Glutamatergic neuron (in vitro differentiated cells): ENCODE results near the gene STXBP1. TPM values are rescaled to one million over a fixed set of nuclear protein-coding genes. Genes with fewer than 3 reads are reported as not detected.

Source experiments
- DNase-seq: peaks from one replicate; pipeline ENCODE4 v3.0.0; 2022
- H3K27ac Mint-ChIP-seq: one replicate; pipeline ENCODE4 v1.8.0; 2020; ENCODE audit warnings: mild to moderate bottlenecking, mixed read lengths, inconsistent platforms; ENCODE audit not compliant: unreplicated experiment
- H3K27me3 Mint-ChIP-seq: one replicate; pipeline ENCODE4 v1.8.0; 2020; ENCODE audit warnings: mild to moderate bottlenecking, moderate library complexity, mixed read lengths, inconsistent platforms; ENCODE audit not compliant: unreplicated experiment
- H3K36me3 Mint-ChIP-seq: one replicate; pipeline ENCODE4 v1.8.0; 2020; ENCODE audit warnings: mild to moderate bottlenecking, mixed read lengths, inconsistent platforms; ENCODE audit not compliant: unreplicated experiment
- H3K4me1 Mint-ChIP-seq: one replicate; pipeline ENCODE4 v1.8.0; 2020; ENCODE audit warnings: mild to moderate bottlenecking, low read depth, mixed read lengths, inconsistent platforms; ENCODE audit not compliant: unreplicated experiment
- H3K4me3 Mint-ChIP-seq: one replicate; pipeline ENCODE4 v1.8.0; 2020; ENCODE audit warnings: mild to moderate bottlenecking, mixed read lengths, inconsistent platforms; ENCODE audit not compliant: unreplicated experiment
- H3K9me3 Mint-ChIP-seq: one replicate; pipeline ENCODE4 v1.8.0; 2020; ENCODE audit warnings: mild to moderate bottlenecking, moderate library complexity, mixed read lengths, inconsistent platforms; ENCODE audit not compliant: unreplicated experiment
- total RNA-seq: library from RNA; stranded (reverse); fragmentation: NEBNext Ultra II Directional; extraction: Animal tissue kit (Norgen Biotek cat#: 25700); gene quantifications from one replicate; pipeline ENCODE4 v1.2.1, GENCODE V29; 2021; ENCODE audit not compliant: unreplicated experiment
- TF ChIP-seq, protein P1 (sequence below): fragments of 200-600 bp; sonication (generic); IDR thresholded peaks from one replicate; pipeline ENCODE4 v1.5.0; 2021; ENCODE audit not compliant: partially characterized antibody, unreplicated experiment

Gene STXBP1
- total RNA-seq, 1 donor from 2014 or later: 402 TPM

DNA sequence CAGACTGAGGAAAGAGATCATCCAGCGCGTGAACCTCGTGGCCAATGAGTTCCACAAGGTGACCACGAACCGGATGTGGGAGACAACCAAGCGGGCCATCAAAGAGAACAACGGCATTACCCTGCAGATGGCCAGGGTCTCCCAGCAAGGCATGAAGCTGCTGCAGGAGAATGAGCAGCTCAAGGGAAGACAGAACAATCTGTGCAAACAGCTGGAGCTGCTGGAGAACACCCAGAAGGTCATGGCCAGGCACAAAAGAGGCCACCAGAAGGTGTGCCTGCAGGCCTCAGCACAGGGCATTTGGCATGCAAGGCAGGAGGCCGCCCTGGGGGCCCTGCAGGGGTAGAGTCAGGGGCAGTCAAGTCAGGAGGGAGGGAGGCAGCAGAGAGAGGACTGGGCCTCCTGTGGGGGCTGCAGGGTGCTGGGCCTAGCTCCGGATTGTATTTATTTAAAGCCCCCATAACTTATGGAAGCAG, 99.2 kb downstream of the STXBP1 start:
- DNase-seq: peak; percentile 48
- H3K9me3 Mint-ChIP-seq: peaks cover 15% of the 10 kb centered on the region
- H3K36me3 Mint-ChIP-seq: peaks cover 5% of the 10 kb centered on the region
- H3K27me3 Mint-ChIP-seq: peaks cover 12% of the 10 kb centered on the region
- TF ChIP-seq, protein P1, sequence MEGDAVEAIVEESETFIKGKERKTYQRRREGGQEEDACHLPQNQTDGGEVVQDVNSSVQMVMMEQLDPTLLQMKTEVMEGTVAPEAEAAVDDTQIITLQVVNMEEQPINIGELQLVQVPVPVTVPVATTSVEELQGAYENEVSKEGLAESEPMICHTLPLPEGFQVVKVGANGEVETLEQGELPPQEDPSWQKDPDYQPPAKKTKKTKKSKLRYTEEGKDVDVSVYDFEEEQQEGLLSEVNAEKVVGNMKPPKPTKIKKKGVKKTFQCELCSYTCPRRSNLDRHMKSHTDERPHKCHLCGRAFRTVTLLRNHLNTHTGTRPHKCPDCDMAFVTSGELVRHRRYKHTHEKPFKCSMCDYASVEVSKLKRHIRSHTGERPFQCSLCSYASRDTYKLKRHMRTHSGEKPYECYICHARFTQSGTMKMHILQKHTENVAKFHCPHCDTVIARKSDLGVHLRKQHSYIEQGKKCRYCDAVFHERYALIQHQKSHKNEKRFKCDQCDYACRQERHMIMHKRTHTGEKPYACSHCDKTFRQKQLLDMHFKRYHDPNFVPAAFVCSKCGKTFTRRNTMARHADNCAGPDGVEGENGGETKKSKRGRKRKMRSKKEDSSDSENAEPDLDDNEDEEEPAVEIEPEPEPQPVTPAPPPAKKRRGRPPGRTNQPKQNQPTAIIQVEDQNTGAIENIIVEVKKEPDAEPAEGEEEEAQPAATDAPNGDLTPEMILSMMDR: no peak
- H3K27ac Mint-ChIP-seq: peak overlapping the region; percentile 89
- peak overlapping the region; percentile 42 for H3K4me3 Mint-ChIP-seq
- peaks cover 15% of the 10 kb centered on the region for H3K4me1 Mint-ChIP-seq

DNA sequence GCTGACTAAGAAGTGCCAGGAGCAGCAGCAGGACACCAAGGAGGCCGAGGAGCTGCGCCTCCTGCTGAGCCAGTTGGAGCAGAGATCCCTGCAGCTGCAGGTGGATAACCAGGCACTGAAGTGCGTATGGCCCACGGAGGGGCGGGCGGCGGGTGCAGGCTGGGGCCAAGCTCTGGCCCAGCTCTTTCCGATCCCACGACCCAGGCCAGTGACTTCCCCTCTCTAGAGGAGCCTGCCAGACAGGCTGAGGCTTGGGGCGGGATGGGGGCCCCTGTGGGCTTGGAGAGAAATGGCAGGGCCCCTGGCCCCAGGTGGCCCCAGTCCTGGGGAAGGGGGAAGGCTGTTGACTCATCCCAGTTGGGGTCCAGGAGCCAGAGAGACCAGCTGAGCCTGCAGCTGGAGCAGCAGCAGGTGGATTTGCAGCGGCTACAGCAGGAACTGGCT, 99.8 kb downstream of the STXBP1 start:
- peak; percentile 27 for DNase-seq
- TF ChIP-seq, protein P1: no peak
- Mint-ChIP-seq H3K27ac (peak overlapping the region; percentile 89), H3K9me3 (peaks cover 15% of the 10 kb centered on the region), H3K4me1 (peaks cover 15% of the 10 kb centered on the region), H3K36me3 (peaks cover 5% of the 10 kb centered on the region), H3K4me3 (no peak overlapping the region), H3K27me3 (peaks cover 12% of the 10 kb centered on the region)

DNA sequence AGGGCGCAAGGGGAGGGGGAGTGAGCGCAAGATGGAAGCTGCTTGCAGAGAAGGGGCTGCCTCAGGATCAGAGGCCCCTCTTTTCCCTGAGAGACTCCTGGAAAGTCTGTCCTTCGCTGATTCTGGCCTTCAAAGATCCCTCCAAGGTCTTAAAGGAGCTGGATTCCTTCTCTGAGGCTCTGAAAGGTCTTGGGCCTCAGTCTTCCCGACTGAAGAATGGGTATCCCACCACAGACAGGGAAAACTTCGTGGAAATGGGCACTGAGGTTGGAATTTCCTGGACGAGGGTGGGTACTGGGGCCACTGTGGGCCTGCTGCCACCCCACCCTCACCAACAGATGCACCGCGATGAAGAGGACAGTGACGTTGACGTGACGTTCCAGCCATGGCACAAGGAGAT, 100.3 kb downstream of the STXBP1 start:
- TF ChIP-seq, protein P1: no peak
- Mint-ChIP-seq H3K27ac (no peak overlapping the region), H3K9me3 (peaks cover 15% of the 10 kb centered on the region), H3K4me3 (no peak overlapping the region), H3K36me3 (peaks cover 5% of the 10 kb centered on the region), H3K27me3 (peaks cover 12% of the 10 kb centered on the region), H3K4me1 (peaks cover 15% of the 10 kb centered on the region)
- DNase-seq: no peak

DNA sequence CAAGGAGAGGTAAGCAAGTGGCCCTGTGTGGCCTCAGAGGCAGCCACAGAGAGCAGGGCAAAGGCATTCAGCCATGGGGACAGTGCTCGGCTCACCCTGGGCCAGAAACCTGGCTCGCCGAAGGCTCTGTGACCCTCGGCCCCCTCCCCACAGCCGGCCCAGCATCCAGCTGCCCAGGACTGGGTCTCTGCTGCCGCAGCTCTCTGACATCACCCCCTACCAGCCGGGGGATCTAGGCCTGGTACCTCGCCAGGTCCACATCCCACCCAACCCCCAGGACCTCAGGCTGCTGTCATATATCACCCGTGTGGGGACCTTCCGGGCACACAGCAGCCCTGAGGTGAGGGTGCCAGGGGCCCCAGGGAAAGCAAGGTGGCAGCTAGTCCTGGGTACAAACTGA, 100.8 kb downstream of the STXBP1 start:
- Mint-ChIP-seq H3K4me1 (peaks cover 15% of the 10 kb centered on the region), H3K27ac (no peak overlapping the region), H3K27me3 (peaks cover 12% of the 10 kb centered on the region), H3K9me3 (peaks cover 15% of the 10 kb centered on the region), H3K36me3 (peaks cover 5% of the 10 kb centered on the region), H3K4me3 (no peak overlapping the region)
- TF ChIP-seq, protein P1: no peak
- no peak for DNase-seq

DNA sequence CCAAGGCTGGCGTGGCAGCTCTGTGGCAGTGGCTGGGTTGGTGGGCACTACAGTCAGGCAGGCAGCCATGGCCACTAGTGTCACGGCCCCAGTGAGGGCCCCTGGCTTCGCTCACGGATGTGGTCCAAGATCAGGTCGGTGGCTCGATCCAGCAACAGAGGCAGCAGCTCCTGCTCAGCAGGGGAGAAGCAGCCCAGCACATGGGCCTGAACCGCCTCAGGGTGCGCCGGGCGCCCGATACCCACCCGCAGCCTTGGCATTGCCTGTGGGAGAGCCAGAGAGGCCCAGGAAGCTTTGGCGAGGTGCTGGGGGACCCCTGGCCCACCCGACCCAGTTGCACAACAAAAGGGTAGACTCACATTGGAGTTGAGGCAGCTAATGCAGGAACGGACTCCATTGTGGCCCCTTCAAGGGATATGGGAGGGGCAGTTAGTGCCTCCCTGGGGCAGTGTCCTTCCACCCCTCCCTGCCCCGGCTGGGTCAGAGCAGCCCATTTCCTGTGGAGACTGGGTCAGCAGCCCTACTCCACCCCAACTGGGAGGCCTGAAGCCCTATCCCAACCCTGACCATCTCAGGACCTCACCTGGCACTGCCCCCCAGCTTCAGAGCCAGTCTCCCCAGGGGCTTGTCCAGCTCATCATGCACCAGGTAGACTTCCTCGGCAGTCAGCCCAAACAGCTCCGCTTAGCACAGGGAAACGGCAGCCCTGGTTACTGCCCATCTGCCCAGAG, 102.1 kb downstream of the STXBP1 start:
- TF ChIP-seq, protein P1: no peak
- Mint-ChIP-seq H3K36me3 (no peaks in the 10 kb centered on the region), H3K27ac (no peak overlapping the region), H3K4me1 (peaks cover 15% of the 10 kb centered on the region), H3K9me3 (peaks cover 10% of the 10 kb centered on the region), H3K27me3 (peaks cover 9% of the 10 kb centered on the region), H3K4me3 (peak overlapping the region; percentile 78)
- no peak for DNase-seq
